Transverse colon (tissue), 4 donors: ENCODE results near the gene EYS.

ENCODE experiments used
- EP300 ChIP-seq: sonication (generic); formaldehyde crosslinking; IDR thresholded peaks from one replicate; pipeline ENCODE4 v1.6.1; 2017; ENCODE audit warnings: antibody characterized with exemption, low read depth
- POLR2A ChIP-seq: fragments of 450-650 bp; IDR thresholded peaks from one replicate; pipeline ENCODE4 v1.6.1; 2016; ENCODE audit warnings: antibody characterized with exemption, mild to moderate bottlenecking, moderate library complexity
- POLR2AphosphoS5 ChIP-seq, 3 donors: sonication (generic); formaldehyde crosslinking; IDR thresholded peaks; one replicate each; pipeline ENCODE4 v1.6.1; 2016; ENCODE audit warnings: antibody characterized with exemption in 3 of 3
- TF ChIP-seq, protein P1 (sequence below), 5 experiments: fragments of 200-600 bp in 3 of 5; fragments of 450-650 bp in 2 of 5; sonication (generic) in 3 of 5; IDR thresholded peaks; 1 replicate in 2 of 5; 2 replicates in 3 of 5; pipeline ENCODE4 v1.5.1; 2016 to 2017; ENCODE audit warnings: antibody characterized with exemption in 5 of 5, inconsistent platforms in 3 of 5, mild to moderate bottlenecking in 2 of 5, moderate library complexity in 1 of 5

DNA sequence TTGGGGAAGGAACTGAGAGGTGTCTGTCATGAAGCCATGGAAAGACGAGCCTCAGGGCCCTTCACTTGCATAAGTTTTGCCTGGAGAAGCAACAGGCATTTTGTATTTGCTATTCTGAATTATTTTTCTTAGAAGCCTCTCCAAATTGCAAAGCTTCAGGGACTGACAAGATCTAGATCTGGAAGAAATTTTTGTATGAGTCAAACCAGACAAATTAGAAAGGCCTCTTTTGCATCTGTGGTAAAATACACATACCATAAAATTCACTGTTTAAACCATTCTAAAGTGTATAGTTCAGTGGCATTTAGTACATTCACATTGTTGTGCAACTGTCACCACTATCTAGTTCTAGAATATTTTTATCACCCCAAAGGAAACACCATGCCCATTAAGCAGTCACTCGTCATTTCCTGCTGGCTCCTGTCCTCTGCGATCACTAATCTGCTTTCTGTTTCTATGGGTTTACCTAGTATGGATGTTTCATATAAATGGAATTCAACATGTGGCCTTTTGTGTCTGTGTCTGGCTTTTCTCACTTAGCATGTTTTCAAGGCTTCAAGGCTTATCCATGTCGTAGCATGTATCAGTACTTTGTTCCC is 1802.3 kb downstream of the EYS start:
- TF ChIP-seq, protein P1, sequence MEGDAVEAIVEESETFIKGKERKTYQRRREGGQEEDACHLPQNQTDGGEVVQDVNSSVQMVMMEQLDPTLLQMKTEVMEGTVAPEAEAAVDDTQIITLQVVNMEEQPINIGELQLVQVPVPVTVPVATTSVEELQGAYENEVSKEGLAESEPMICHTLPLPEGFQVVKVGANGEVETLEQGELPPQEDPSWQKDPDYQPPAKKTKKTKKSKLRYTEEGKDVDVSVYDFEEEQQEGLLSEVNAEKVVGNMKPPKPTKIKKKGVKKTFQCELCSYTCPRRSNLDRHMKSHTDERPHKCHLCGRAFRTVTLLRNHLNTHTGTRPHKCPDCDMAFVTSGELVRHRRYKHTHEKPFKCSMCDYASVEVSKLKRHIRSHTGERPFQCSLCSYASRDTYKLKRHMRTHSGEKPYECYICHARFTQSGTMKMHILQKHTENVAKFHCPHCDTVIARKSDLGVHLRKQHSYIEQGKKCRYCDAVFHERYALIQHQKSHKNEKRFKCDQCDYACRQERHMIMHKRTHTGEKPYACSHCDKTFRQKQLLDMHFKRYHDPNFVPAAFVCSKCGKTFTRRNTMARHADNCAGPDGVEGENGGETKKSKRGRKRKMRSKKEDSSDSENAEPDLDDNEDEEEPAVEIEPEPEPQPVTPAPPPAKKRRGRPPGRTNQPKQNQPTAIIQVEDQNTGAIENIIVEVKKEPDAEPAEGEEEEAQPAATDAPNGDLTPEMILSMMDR (IDR thresholded peaks at IDR 0.05): no peak
- TF ChIP-seq POLR2A (no peak), POLR2AphosphoS5 (IDR thresholded peaks at IDR 0.05) (no peak), EP300 (no peak)
